NOMO-1 treated with dmso at 0.1 percent for 144 hours (cell line): ENCODE measurements around the gene LARGE2.

Experiments
- DNase-seq: peaks from one replicate; lab custom pipeline; 2025; ENCODE audit not compliant: unreplicated experiment; lab: John Stamatoyannopoulos, UW

LARGE2 gene

DNA sequence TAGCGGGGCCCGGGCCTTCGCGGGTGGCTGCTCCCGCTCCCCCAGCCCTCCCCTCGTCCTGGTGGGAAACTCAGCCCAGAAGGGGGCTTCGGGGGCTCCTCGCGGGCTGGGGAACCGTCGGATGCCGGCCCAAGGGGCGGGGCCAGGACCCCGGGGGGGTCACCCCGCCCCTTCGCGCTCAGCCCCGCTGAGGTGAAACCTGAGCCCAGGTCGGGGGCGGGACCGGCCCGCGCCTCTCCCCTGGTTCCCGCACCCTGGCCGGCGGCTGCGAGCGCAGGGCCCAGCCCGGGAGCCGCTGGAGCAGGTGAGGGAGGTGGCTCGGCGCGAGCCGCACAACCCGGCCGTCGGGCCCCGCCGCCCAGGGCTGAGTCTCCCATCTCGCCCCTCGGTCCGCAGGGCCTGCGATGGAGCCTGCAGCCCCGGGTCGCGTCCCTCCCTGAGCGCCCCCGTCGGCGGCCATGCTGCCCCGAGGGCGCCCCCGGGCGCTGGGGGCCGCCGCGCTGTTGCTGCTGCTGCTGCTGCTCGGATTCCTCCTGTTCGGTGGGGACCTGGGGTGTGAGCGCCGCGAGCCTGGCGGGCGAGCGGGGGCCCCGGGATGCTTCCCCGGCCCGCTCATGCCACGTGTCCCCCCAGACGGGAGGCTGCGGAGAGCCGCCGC is at the start of gene LARGE2:
Gene LARGE2, plus strand, starts transcription at position 232 of the 658 bp plus-strand sequence. Its CDS starts 227 bp downstream, at position 459.
- DNase-seq = no peak

- DNase-seq = no peak
Observed at GRCh38 chr11:45876401-45876800, 46.1 kb upstream of the LARGE2 start.

GRCh38 chr11:45877221-45877620 is 45.2 kb upstream of the LARGE2 start:
- no peak for DNase-seq

GRCh38 chr11:45877845-45878244 is 44.6 kb upstream of the LARGE2 start:
- DNase-seq = no peak

DNA sequence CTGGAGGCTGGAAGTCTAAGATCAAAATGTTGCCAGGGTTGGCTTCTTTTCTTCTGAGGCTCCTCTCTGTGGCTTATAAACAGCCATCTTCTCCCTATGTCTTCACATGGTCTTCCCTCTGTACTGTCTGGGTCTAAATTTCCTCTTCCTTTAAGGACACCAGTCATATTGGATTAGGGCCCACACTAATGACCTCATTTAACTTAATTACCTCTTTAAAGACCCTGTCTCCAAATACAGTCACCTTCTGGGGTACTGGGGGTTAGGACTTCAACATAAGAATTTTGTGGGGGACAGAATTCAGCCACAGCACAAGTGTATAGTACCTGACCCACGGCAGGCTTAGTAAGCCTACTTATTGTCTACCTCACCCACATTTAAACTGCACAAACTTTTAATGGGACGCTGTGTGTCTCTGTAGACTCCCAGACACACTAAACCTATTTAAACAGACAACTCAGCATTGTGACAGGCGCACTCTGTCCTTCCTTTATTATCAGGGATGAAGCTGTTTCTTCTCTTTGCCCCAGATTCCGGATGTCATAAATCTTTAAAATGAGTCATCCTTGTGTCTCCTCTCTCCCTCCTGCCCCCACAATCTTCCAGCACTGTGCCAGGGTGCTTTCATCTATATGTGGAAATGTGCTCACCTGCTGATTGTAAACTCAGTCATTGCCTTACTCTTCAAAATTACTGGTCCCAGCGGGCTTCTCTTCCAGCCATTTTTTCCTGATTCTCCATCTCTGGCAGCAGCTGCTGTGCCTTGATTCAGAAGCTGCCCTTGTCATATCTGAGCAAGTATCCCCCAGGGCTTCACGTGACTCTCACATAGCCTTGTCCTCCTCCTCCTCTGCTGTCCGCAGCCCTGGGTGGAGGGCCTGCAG is 42.4 kb upstream of the LARGE2 start:
- peak; percentile 47 for DNase-seq

DNA sequence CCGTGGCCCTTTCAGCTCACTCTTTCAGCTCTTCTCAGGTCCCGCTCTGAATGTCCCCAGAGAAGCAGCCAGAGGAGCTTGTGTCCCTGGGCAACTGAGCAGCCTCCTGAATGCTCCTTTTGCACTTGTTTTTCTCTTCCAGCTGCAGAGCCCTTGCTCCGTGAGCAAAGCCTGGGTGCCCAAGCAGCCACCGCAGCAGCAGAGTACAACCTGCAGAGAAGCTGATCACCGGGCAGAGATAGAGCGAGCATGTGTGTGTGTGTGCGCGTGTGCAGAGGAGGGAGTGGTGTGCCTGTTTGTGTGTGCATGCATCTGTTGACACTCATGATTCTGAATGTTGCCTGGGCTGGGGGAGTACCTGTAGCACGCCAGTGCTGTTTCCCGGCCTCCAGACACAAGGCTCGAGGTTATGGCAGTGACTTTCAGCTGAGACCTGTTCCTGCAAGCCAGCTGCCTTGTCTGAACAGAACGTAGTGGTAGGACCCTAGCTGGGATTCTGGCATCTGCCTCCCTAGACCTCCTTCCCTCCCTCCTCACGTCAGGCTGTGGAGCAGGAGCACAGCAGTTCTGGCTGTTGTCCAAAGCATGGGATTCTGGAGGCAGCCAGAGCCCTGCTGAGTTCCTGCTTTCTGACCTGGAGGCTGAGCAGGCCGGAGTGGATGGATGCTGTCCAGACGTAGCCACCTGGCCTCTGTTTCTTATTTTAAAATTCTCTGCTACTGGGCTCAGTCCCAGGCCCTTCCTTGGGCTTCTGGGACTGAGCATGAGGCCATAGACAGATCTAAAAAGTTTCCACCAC is 41.5 kb upstream of the LARGE2 start:
- DNase-seq = no peak

DNA sequence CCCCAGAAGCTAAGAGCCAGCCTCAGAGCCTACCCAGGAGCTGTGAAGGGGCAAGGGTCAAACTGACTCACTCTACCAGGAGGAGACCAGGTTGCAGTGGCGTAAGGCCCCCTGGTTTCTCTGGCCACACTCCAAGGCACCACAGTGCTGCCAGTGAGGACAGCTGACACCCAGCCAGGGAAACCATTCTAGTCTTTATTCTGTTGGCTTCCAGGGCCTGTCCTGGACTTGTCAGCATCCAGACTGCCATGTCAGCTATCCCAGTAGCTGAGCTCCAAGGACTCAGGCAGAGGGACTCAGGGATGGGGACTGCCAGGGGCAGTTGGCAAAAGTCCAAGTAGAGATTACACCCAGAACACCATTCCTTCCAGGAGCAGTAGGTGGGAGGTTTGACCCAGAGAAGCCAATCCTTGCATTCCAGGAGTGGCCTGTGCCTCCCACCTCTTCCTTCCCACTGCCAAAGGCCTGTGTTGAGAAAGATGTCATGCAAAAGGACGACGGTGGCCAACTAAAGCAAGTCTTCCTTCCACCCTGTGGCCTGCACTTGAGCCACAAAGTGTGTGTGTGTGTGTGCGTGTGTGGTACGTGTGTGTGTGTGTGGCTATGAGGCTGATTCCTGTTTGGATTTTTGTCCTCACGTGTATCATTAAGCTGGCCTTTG is 40.6 kb upstream of the LARGE2 start:
- no peak for DNase-seq

GRCh38 chr11:45884596-45885185 is 37.8 kb upstream of the LARGE2 start:
- no peak for DNase-seq

- peak; percentile 24 for DNase-seq
Observed at GRCh38 chr11:45885274-45885920, 37.1 kb upstream of the LARGE2 start, which contains the start of gene MAPK8IP1. TSS of gene MAPK8IP1 (plus strand) at chr11:45885651. CDS start at chr11:45885821, 170 bp downstream.

DNA sequence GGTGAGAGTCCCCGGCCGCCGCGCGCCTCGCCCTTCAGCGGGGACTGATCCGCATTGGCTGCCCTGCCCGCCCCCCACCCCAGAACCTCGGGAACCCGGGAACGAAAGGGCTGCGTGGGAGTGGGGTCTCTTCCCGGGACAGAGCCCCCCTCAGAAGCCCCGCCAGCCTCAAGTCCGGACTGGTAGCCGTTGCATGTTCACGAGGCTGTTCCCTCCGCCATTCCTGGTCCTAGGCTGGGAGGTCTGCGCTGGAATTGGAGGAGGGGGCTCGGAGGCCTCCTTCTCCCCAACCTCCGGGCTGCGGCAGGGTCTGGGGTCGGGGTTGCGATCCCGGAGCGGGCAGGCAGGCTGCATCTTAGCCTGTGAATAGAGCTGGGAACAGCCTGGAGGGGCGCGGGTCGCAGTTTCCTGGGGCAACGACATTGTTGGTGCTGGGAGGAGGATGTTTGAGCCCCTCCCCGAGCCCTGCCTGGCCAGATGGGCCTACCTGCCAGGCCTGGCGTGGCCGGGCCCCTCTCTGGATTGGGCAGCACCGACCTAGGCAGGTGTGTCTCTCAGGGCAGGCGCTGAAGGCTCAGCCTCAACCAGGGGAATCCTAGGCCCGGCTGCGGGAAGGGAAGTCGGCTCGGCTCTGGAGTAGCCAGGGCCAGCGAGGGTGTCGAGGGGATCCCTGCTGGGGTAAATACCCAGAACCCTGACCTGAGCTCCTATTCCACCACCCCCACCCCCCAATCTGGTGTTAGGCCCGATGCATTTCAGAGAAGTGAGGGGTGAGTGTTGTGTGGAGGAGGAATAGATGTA is 36.3 kb upstream of the LARGE2 start:
- DNase-seq = no peak

DNA sequence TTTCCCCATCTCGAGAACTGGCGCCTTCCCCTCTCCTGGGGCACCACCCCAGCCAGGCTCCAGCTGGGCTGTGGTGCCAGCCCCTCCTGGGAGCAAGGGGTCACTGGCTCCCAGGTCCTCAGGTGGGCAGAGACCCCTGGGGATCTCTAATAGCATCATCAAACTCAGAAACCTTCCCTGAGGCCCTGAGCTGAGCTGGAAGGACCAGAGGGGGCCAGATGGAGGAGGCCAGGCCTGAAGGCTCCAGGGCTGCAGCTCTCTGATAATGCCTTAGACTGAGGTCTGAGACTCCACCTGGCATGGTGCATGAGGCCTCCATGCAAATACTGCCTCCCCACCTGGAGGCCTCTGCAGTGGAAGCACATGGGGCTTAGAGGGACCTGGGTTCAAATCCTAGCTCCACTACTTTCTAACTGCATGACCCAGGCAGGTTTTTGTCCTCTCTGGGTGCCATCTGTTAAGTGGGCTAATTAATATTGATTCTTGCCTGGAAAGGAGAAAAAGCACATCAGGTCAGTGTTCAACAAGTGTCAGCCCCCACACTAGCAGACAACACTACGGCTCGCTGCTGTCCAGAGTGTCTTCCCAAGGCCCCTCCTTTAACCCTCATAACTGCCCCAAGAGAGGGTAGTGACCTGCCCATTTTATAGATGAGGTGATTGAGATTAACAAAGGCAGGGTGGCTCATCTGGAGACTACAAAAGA is 35.5 kb upstream of the LARGE2 start:
- no peak for DNase-seq

GRCh38 chr11:45887587-45887986 is 34.9 kb upstream of the LARGE2 start:
- DNase-seq = no peak

- DNase-seq = no peak
Observed at GRCh38 chr11:45889555-45889954, 32.9 kb upstream of the LARGE2 start.

DNA sequence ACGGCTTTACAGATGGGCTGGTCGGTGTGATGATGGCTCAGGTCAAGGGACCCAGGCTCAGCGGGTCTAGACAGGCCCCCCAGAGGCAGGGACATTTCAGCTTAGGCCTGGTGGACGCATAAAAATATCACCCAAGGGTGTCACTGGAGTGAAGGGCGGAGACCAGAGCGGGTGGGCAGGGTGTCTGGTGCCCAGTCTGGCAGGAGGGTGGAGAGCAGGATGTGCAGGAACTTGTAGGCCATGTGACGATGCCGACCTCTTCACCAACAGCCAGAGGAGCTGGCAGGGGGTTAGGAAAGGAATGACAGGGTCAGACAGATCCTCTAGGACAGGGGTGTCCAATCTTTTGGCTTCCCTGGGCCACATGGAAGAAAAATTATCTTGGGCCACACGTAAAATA is 32.5 kb upstream of the LARGE2 start:
- DNase-seq = no peak

DNA sequence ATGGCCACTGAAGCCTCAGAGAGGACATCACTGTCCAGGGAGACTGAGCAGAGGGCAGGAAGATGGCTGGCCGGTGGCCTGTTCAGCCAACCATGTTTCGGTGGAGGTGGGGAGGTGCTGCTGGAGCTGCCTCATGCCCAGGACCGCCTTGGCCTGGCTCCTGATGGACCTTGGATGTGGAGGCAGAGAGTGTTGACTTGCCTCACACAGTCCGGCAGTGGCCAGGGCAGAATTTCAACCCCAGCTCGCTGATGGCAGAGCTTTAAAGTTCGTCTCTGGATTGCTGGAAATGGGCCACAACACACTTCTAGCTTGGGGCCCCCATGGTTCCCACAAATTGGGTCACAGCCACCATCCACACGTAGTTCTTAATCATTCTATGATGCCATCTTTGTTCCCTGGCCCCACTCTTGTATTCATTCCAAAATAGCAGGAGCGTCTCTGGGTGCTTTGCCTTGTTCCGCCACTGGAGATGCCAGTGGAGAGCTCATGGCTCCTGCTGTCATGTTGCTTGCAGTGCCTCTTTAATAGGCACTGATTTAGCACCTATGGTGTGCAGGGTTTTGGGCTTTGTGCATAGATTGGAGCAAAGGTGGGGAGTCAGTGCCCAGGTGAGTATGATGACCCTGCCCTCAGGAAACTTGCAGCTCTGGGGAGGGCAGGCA is 31.4 kb upstream of the LARGE2 start:
- DNase-seq = no peak

- no peak for DNase-seq
Observed at GRCh38 chr11:45892856-45893255, 29.6 kb upstream of the LARGE2 start.

DNA sequence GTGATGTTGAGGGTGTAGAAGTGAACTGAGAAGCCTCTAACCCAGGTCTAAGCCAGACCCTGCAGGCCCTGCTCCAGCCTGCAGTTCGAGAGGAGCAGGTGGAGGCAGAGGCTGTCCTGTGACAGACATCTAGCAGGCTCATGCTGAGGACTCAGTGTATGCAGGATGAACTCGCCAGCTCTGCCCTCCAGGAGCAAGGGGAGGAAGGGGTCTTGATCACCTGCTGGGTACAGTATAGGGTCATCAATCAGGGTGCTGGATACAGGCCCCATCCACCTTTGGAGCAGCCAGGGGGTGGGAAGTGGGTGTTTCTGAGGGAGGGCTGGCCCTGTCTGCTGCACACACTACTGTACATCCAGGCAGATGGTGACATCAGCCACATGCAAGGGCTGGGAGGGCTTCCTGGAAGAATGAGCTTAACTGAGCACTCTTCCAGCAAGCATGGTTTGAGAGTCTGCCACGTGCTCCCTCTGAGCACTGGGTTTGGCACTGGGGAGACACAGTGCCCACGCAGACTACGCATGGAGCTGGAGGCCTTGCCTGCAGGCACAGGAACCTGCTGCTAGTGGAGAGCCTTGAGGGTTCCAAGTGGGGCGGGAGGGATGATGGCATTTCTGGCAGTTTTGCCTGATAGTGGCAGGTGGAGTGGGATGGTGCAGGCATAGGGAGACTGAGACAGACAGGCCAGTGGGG is 27.8 kb upstream of the LARGE2 start:
- DNase-seq = no peak
